Spinal cord (tissue), 10 donors: Measurements from ENCODE around the gene PCSK5. TPM values are rescaled to one million over a fixed set of nuclear protein-coding genes. Genes with fewer than 3 reads are reported as not detected.
A peak's percentile ranks its signal among the peaks of the same experiment; 100 is the strongest.
"Not testable (repeated sequence)": the region's sequence is repeated elsewhere in the genome, so short reads cannot be mapped to it uniquely, and the experiment has no call there.

Experiments
- DNase-seq, 6 donors: peaks; one replicate each; pipeline versions ENCODE4 v3.0.0 to v3.0.0-alpha.2; 2013 to 2015; ENCODE audit warnings: low spot score in 6 of 6, low read depth in 4 of 6
- H3K27ac ChIP-seq: one replicate; pipeline ENCODE4 v1.5.1; 2013; ENCODE audit warnings: low read depth, low read length, control low read depth
- H3K27me3 ChIP-seq: one replicate; pipeline ENCODE4 v1.6.1; 2013; ENCODE audit warnings: low read length; ENCODE audit not compliant: control insufficient read depth, insufficient read depth
- H3K36me3 ChIP-seq: one replicate; pipeline ENCODE4 v1.6.1; 2013; ENCODE audit warnings: low read length; ENCODE audit not compliant: control insufficient read depth, insufficient read depth
- H3K4me1 ChIP-seq: one replicate; pipeline ENCODE4 v1.6.1; 2013; ENCODE audit warnings: low read length; ENCODE audit not compliant: control insufficient read depth, insufficient read depth
- H3K4me3 ChIP-seq: one replicate; pipeline ENCODE4 v1.5.1; 2013; ENCODE audit warnings: low read depth, low read length, control low read depth
- H3K9me3 ChIP-seq: one replicate; pipeline ENCODE4 v1.6.1; 2013; ENCODE audit warnings: low read length; ENCODE audit not compliant: control insufficient read depth, insufficient read depth
- WGBS: methylation state at CpG from one replicate; pipeline ENCODE4 v1.1.5; 2013; ENCODE audit warnings: missing lambda C conversion rate; ENCODE audit not compliant: insufficient coverage; 5-methylcytosine and 5-hydroxymethylcytosine counted together
- polyA plus RNA-seq, 2 donors: library from polyadenylated mRNA; unstranded; fragments of 120-200 nt; gene quantifications; one replicate each; pipeline ENCODE4 v1.2.1, GENCODE V29; 2013; ENCODE audit not compliant: insufficient read length in 2 of 2
- total RNA-seq, 2 donors: library from RNA; depleted of rRNA in 1 of 2; stranded (reverse); fragments of 120-200 nt in 1 of 2; fragments of >200 nt in 1 of 2; gene quantifications; one replicate each; pipeline versions ENCODE4 v1.2.3 to v1.2.4, GENCODE V29; 2013 to 2014
- donor health status: healthy.

PCSK5 gene
- total and polyA plus RNA-seq, 4 donors, result 8.8 to 15.6 (median 12.5) TPM

DNA sequence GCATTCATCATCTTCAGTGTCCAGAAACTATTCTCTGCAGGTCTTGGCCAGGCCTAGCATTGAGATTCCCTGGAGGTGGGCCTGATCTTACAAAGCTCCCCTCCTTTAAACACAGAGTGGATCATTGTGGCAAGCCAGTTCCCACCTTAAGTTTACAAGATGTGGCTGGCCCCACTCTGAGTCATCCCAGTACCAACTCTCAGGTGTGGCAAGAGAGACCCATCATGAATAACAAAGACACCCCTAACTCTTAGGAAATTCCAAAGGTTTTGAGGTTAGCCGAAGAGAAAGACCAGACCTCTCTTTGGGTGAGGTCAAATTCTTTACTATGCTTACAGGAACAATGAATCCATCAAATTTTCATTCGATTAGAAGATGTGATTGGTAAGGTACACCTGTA, 425.6 kb downstream of the PCSK5 start:
- Histone ChIP-seq H3K36me3 (no peaks in the 10 kb centered on the region), H3K4me1 (no peaks in the 10 kb centered on the region), H3K27me3 (no peaks in the 10 kb centered on the region), H3K27ac (no peak overlapping the region), H3K9me3 (no peaks in the 10 kb centered on the region), H3K4me3 (no peak overlapping the region)
- no peak for DNase-seq
- WGBS, result no CpG with 5 or more reads among the region's 2 CpGs

GRCh38 chr9:76319466-76319865, 429.0 kb downstream of the PCSK5 start:
- H3K36me3 ChIP-seq, H3K9me3 ChIP-seq, H3K4me3 ChIP-seq, H3K27me3 ChIP-seq, H3K27ac ChIP-seq, DNase-seq, H3K4me1 ChIP-seq: not testable (repeated sequence)
- 97% methylated on average over 6 of the region's 13 CpGs for WGBS

DNA sequence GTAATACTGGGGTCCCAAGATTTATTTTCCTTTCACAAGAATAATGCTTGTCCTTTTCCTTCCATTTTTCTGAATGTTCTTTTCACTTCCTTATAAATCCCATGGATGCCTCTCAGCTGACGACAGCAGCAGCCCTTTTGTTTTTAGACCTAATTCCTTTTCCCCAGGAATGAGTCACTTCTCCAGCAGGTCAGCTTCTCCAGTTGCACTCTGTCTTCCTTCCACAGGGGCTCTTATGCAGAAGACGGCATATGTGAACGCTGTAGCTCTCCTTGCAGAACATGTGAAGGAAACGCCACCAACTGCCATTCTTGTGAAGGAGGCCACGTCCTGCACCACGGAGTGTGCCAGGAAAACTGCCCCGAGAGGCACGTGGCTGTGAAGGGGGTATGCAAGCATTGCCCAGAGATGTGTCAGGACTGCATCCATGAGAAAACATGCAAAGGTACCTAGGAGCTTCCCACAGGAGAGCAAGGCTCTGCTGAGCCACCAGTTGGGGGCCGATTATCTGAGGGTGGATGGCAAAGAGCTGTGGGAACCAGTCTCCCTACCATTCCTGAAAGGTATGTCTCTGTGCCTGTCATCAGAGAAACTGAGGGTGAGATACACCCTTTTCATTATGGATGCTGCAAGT, 430.8 kb downstream of the PCSK5 start:
- H3K27me3 ChIP-seq, result no peaks in the 10 kb centered on the region
- H3K4me1 ChIP-seq, result no peaks in the 10 kb centered on the region
- no peak overlapping the region for H3K4me3 ChIP-seq
- H3K9me3 ChIP-seq, result no peaks in the 10 kb centered on the region
- H3K36me3 ChIP-seq, result no peaks in the 10 kb centered on the region
- 87% methylated on average over 9 of the region's 9 CpGs for WGBS
- DNase-seq, result no peak
- no peak overlapping the region for H3K27ac ChIP-seq

DNA sequence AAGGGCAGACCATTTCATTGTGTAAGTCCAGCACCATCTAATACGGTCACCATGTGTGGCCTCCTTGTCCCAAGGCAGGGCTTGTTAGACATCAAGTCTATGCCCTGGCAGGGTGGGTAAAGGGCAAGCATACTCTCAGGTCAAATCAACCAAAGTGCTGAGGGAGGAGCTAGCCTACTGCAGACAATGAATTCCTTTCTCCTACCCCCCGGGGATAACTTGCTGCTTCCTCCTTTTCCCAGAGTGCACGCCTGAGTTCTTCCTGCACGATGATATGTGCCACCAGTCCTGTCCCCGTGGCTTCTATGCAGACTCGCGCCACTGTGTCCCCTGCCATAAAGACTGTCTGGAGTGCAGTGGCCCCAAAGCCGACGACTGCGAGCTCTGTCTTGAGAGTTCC, 432.3 kb downstream of the PCSK5 start:
- no peak for DNase-seq
- Histone ChIP-seq H3K9me3 (no peaks in the 10 kb centered on the region), H3K36me3 (no peaks in the 10 kb centered on the region), H3K27ac (no peak overlapping the region), H3K4me1 (no peaks in the 10 kb centered on the region), H3K27me3 (no peaks in the 10 kb centered on the region), H3K4me3 (no peak overlapping the region)
- 66% methylated on average over 10 of the region's 10 CpGs for WGBS

DNA sequence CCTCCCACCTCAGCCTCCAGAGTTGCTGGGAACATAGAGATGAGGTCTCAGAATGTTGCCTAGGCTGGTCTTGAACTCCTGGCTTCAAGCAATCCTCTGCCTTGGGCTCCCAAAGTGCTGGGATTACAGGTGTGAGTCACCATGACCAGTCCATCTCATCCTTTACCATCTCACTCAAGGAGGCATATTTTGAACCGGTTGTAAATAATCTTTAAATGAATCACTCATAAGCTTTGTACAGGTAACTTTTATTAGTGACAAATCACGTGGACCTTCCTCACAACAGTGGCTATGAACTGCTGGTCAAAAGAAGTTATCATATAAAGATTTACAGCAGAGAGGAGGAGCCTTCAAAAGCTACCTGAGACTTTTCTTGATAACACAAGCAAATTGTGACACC, 433.0 kb downstream of the PCSK5 start:
- Histone ChIP-seq H3K27ac (no peak overlapping the region), H3K4me3 (no peak overlapping the region), H3K9me3 (no peaks in the 10 kb centered on the region), H3K27me3 (no peaks in the 10 kb centered on the region), H3K4me1 (no peaks in the 10 kb centered on the region), H3K36me3 (no peaks in the 10 kb centered on the region)
- DNase-seq, result no peak
- WGBS, result no CpG with 5 or more reads among the region's 2 CpGs

DNA sequence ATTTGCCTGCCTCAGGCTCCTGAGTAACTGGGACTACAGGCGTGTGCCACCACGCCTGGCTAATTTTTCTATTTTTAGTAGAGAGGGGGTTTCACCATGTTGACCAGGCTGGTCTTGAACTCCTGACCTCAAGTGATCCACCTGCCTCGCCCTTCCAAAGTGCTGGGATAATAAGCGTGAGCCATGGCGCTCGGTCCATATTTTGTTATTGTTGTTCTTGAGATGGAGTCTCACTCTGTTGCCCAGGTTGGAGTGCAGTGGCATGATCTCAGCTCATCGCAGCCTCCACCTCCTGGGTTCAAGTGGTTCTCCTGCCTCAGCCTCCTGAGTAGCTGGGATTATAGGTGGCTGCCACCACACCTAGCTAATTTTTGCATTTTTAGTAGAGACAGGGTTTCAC, 433.6 kb downstream of the PCSK5 start:
- H3K4me3 ChIP-seq, H3K36me3 ChIP-seq, H3K4me1 ChIP-seq, H3K27me3 ChIP-seq, DNase-seq, H3K27ac ChIP-seq, H3K9me3 ChIP-seq: not testable (repeated sequence)
- WGBS, result 97% methylated on average over 6 of the region's 7 CpGs

DNA sequence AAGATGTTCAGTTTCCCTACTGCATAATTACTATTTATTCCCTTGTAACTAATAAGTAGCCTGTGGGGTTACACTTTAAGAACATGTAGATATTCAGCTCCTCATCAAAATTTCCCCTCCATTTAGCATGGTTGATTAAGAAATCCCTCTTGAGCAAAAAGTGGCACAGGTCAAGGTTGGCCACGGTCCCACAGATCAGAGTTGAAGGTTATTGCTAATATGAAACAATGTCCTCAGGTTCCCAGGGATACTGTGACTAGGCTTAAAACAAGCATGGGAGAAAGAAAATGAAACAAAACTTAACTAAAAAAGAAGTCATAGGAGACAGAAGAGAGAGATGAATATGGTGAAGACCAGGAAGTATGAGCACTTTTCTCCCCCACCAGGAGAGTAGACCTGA, 439.6 kb downstream of the PCSK5 start:
- Histone ChIP-seq H3K27ac (no peak overlapping the region), H3K27me3 (no peaks in the 10 kb centered on the region), H3K9me3 (no peaks in the 10 kb centered on the region), H3K36me3 (no peaks in the 10 kb centered on the region), H3K4me3 (no peak overlapping the region), H3K4me1 (no peaks in the 10 kb centered on the region)
- no CpG with 5 or more reads among the region's 1 CpG for WGBS
- DNase-seq, result no peak

- Histone ChIP-seq H3K4me3 (no peak overlapping the region), H3K4me1 (no peaks in the 10 kb centered on the region), H3K27me3 (no peaks in the 10 kb centered on the region), H3K36me3 (no peaks in the 10 kb centered on the region), H3K9me3 (no peaks in the 10 kb centered on the region), H3K27ac (no peak overlapping the region)
- peak in 1 of 6 donors; percentile 3 for DNase-seq
- WGBS, result no CpG with 5 or more reads among the region's 3 CpGs
Observed at GRCh38 chr9:76333388-76333787, 442.9 kb downstream of the PCSK5 start.

GRCh38 chr9:76333964-76334363, 443.5 kb downstream of the PCSK5 start:
- no peak overlapping the region for H3K27ac ChIP-seq
- WGBS, result 80% methylated on average over 1 of the region's 7 CpGs
- no peak overlapping the region for H3K4me3 ChIP-seq
- H3K4me1 ChIP-seq, result no peaks in the 10 kb centered on the region
- no peaks in the 10 kb centered on the region for H3K36me3 ChIP-seq
- H3K9me3 ChIP-seq, result no peaks in the 10 kb centered on the region
- no peak for DNase-seq
- H3K27me3 ChIP-seq, result no peaks in the 10 kb centered on the region

DNA sequence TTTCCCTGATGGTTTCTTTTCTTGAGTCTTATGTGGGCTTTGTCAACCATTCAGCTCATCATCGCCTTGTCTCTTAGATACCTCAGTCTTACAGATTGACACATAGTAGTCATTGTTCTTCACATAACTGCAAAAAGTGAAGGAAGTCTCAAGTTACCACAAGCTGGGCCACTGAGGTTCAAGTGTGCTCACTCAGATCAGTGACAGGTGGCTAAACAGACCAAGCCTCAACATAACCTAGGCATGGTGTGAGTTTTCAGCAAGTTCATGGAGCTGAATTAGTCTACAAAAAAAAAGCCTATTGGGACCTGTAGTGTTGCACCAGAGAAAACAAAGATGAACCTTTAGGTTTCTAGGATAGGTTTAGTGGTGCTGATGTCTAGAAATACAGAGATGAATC, 445.6 kb downstream of the PCSK5 start:
- H3K9me3 ChIP-seq, result no peaks in the 10 kb centered on the region
- no peak overlapping the region for H3K27ac ChIP-seq
- DNase-seq, result no peak
- H3K4me3 ChIP-seq, result no peak overlapping the region
- H3K36me3 ChIP-seq, result no peaks in the 10 kb centered on the region
- no peaks in the 10 kb centered on the region for H3K4me1 ChIP-seq
- WGBS, result no CpG with 5 or more reads among the region's 1 CpG
- H3K27me3 ChIP-seq, result no peaks in the 10 kb centered on the region
